Activated gamma-delta T cell treated with anti-CD3 and anti-CD28 coated beads, Interleukin-2, amount 50 U/mL, for 16 hours (primary cell): Measurements from ENCODE around the gene MPP7.

Experiments used
- DNase-seq: peaks from one replicate; pipeline ENCODE4 v3.0.0-alpha.2; 2020; ENCODE audit warnings: low read depth

The MPP7 gene

GRCh38 chr10:28305553-28305952 lies 2.7 kb upstream of the MPP7 start:
- no peak for DNase-seq

DNA sequence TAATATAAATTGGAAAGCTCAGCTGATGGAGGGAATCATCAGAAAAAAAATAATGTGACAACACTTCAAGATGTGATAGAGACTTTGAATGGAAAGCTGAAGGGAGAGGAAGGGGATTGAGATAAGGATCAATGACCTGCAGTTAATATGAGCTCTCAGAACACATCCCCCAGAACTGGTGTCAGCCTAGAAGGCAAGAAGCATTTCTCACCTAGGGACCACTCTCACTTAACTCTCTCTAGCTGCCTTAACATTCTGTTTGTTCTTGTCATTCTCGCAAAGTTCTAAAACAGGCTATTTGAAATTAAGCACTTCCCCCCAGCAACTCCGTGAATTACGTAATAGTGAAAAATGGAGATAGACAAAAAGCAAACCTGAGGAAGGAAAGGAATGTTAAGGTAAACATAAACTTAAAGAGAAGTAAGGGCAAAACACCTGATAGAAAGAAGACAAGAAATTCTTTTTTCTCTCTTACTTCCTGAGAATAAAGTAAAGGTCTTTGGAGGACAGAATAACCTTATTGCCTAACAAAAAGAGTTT lies 1.2 kb upstream of the MPP7 start:
- no peak for DNase-seq

GRCh38 chr10:28302012-28302637 lies 739 bp downstream of the MPP7 start:
- DNase-seq, result no peak

DNA sequence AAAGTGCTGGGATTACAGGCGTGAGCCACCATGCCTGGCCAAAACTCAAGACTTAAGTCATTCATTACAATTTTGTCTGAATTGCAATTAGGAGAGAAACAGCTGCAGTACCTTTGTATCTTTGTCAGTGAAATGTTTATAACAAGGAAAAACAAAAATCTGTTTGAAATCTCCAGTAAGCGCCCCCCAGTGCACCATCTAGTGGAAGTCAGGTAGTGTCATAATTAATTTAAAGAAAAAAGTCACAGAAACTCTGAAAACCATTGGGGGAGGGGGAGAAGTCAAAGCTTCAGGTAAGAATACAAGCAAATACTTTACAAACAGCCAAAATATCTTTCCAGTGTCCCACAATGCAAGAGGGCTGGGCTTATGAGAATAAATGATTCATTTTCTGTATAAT lies 2.8 kb downstream of the MPP7 start:
- no peak for DNase-seq

- DNase-seq, result no peak
Measured at GRCh38 chr10:28298951-28299350, 3.9 kb downstream of the MPP7 start.

GRCh38 chr10:28296023-28296422 lies 6.8 kb downstream of the MPP7 start:
- DNase-seq, result no peak

DNA sequence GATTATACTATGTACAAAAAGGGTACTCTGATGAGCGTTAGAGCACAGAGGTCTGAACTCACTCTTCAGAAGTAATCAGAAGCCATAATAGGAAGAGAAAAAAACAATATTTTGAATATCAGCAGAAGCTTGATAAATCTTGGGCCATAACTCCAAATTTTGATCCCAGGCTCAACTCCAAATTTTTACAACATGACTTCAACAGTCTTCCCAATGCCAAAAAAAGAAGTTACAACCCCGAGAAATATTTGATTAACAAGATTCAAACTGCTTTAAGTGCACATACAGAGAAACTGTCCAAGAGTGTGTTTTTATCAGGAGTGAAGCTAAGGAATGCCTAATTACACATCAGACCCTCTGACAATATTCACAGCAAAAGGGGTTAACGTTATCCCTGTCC lies 7.5 kb downstream of the MPP7 start:
- no peak for DNase-seq

DNA sequence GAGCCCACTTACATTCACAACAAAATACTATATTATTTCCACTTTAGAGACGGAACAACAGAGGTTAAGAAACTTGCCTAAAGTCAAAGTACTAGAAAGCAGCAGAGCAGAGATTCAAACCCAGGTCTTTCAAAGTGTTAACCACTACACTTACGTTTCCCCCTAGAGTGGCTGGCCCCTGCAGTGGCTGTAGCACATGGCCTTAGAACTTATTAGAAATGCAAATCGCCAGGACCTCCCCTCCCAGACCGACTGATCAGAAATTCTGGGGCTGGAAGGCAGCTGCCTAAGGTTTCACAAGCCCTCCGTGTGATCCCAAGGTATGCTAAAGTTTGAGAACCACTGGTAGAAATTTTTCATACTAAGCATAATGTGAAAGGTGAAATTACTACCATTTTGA lies 8.1 kb downstream of the MPP7 start:
- DNase-seq, result no peak

GRCh38 chr10:28294169-28294532 lies 8.7 kb downstream of the MPP7 start:
- DNase-seq, result no peak

GRCh38 chr10:28293236-28294168 lies 9.4 kb downstream of the MPP7 start:
- DNase-seq, result no peak

DNA sequence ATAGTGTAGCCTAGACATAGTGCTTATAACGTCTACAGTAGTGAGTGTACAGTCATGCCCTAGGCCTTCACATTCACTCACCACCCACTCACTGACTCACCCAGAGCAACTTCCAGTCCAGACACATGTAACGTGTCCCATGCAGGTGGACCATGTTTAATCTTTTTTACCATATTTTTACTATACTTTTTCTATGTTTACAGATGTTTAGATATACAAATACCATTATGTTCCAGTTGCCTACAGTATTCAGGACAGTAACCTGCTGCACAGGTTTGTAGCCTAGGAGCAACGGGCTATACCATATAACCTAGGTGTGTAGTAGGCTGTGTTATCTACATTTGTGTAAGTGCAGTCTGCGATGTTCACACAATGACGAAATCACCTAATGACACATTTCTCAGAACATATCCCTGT lies 11.0 kb downstream of the MPP7 start:
- DNase-seq, result peak; percentile 24

- no peak for DNase-seq
Measured at GRCh38 chr10:28285816-28286215, 17.0 kb downstream of the MPP7 start.

DNA sequence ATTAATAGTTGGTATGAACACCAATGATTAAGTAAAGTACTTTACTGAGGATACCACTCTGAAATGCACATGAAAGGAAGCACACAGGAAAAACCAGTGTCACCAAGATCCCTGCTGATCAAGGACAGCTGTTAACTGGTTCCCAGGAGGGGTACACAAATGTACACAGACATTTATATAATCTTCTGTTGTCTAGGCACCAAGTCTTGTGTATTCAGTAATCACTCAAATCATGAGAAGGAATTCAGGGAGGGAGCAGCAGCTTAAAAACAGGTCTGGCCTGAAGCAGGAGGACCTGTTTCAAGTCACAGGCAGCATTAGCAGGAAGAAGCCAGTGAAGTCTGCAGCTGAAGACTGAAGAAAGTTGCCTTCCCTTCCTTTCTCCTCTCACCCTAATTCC lies 18.7 kb downstream of the MPP7 start:
- no peak for DNase-seq

DNA sequence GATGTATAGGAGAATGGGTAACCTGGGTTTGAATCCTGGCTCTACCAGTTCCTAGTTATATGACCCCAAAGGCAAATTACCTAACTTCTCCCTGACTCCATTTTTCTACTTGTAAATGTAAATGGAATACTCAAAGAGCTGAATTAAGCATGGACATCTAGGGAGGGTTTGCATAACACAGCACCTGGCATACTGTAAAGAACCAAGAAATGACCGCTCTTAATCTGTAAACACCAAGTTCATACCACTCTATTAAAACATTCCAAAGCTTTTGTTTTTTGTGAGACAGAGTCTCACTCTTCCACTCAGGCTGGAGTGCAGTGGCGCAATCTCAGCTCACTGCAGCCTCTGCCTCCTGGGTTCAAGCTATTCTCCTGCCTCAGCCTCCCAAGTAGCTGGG lies 19.6 kb downstream of the MPP7 start:
- DNase-seq, result no peak

- DNase-seq, result no peak
Measured at GRCh38 chr10:28282336-28282735, 20.5 kb downstream of the MPP7 start.

DNA sequence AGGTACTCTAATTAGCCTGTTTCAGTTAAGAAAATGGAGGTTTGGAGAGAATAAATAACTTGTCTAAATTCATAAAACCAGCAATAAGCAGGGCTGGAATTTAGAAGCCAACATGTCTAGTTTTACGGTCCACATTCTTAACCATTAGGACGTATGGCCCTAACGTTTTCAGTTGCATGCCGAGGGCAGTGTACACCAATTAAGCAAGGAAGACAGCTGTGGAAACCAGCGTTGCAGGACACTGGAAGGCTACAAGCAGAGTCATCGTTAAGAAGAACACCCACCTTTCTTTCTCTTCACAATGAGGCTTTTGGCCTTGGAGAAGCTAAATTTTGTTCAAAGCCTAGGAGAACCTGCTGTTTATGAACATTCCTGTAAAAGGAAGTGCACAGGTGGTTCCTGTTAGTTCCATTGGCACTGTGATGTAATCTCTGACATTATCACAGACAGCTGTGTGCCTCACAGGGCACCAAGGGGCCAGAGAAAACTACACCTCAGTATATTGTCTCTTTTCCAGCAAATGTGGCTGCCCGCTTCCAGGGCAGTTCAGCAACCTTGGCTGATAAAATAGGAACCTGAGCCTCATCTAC lies 21.0 kb downstream of the MPP7 start:
- DNase-seq, result no peak

DNA sequence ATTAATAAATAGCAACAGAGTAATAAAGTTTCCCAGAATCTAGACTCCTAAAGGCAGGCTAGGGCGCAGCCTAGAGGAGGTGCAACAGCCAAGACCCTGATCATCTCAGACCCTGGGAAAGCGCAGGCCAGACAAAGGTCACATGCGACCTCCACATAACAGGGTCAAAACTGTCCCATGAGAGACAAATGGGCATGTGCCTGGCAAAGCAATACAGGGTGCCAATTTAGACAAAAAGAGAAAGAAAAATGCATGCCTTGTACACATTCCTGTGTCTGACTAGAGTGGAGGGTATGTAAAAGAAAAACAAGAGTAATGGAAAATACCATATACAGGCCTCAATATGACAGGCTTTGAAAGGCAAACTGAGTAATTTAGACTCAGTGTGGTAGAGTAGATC lies 22.2 kb downstream of the MPP7 start:
- no peak for DNase-seq

GRCh38 chr10:28279878-28280277 lies 23.0 kb downstream of the MPP7 start:
- DNase-seq, result no peak

GRCh38 chr10:28278842-28279241 lies 24.0 kb downstream of the MPP7 start:
- DNase-seq, result no peak

DNA sequence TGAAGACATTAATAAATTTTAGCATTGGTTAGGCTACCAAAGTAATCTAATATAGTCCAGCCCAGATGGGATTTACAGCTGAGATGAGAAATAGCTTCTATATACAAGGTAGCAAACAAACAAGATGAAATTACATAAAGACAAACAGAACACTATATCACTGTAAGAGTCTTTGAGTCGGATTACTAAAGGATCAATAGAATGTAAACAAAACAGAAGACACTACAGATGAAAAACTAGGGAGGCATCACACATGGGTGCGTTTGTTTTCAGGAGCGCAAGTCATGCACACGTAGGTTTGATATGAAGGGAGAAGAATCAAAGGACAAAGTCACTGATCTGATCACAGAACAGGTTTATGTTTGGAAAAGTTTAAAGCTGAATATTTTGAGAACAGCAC lies 26.5 kb downstream of the MPP7 start:
- no peak for DNase-seq

DNA sequence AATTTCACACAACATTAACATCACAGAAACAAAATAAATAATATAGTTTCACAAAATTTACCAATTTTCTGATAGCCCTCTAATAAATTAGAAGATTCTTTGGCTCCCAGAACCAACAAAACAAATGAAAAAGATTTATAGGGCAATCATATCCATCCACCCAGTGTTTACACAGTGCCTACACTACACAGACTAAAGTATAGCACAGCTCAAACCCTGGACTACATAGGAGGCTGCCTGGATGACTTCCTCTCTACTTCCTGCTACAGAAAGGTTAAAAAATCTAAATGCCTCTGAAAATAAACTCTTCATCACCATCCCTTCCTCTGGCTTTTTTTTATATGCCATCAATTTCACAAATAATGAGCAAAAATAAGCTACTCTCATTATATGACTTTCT lies 28.4 kb downstream of the MPP7 start:
- no peak for DNase-seq

- DNase-seq, result no peak
Measured at GRCh38 chr10:28273343-28273742, 29.5 kb downstream of the MPP7 start.

- DNase-seq, result no peak
Measured at GRCh38 chr10:28269842-28270456, 32.9 kb downstream of the MPP7 start.
